HepG2 (cell line): ENCODE measurements around the gene DMAC2L. TPM values are rescaled to one million over a fixed set of nuclear protein-coding genes. Genes with fewer than 3 reads are reported as not detected.

Experiments
- CHD2 ChIP-seq: IDR thresholded peaks from 2 replicates; pipeline ENCODE4 v1.6.1; 2011; ENCODE audit warnings: low read depth, low read length, improper control_type of control experiment
- GMEB2 ChIP-seq: IDR thresholded peaks from 2 replicates; pipeline ENCODE4 v1.6.1; 2016; ENCODE audit warnings: missing biosample characterization, missing genetic modification reagents, low read depth
- HMG20A ChIP-seq: IDR thresholded peaks from 2 replicates; pipeline ENCODE4 v1.6.1; 2016; ENCODE audit warnings: borderline replicate concordance
- ZBTB4 ChIP-seq: sonication (generic); formaldehyde crosslinking; IDR thresholded peaks from 2 replicates; pipeline ENCODE4 v1.4.0; 2020; ENCODE audit warnings: missing genetic modification reagents, mild to moderate bottlenecking, borderline replicate concordance
- ZNF253 ChIP-seq: sonication (generic); formaldehyde crosslinking; IDR thresholded peaks from 2 replicates; pipeline ENCODE4 v1.8.0; 2022; ENCODE audit warnings: mild to moderate bottlenecking, missing genetic modification reagents, borderline replicate concordance
- ZNF281 ChIP-seq: sonication (generic); formaldehyde crosslinking; IDR thresholded peaks from 2 replicates; pipeline ENCODE4 v1.4.0; 2020; ENCODE audit warnings: missing genetic modification reagents, borderline replicate concordance
- ZNF660 ChIP-seq: sonication (generic); formaldehyde crosslinking; IDR thresholded peaks from 2 replicates; pipeline ENCODE4 v1.5.1; 2020; ENCODE audit warnings: mild to moderate bottlenecking, low read depth, missing genetic modification reagents, borderline replicate concordance
- polyA plus RNA-seq, 8 experiments: library from polyadenylated mRNA; depleted of rRNA in 3 of 8; stranded (reverse) in 7 of 8; unstranded in 1 of 8; fragments of >200 nt; fragmentation: Illumina TruSeq in 4 of 8; extraction: Trizol in 4 of 8; gene quantifications; 2 replicates each; pipeline versions ENCODE4 v1.2.1 to v1.2.3, GENCODE V29; 2011 to 2016; ENCODE audit warnings: low read depth in 4 of 8, missing spikeins in 1 of 8, mixed read lengths in 1 of 8; ENCODE audit not compliant: insufficient read depth in 1 of 8
- total RNA-seq, 5 experiments: library from RNA; depleted of rRNA; stranded (reverse); fragments of >200 nt; fragmentation: Illumina TruSeq; extraction: Trizol; gene quantifications; 2 replicates each; pipeline ENCODE4 v1.2.3, GENCODE V29; 2016; ENCODE audit warnings: low read depth in 1 of 5

The DMAC2L gene
- total and polyA plus RNA-seq, 2 of the 13 experiments (the other 11 are each of a cell fraction or from before 2014, with no cell fraction given) = 19.4 to 23.2 TPM

GRCh38 chr14:50285861-50286260 is 26.3 kb upstream of the DMAC2L start (continued):
- no peak for TF ChIP-seq ZNF660 (CRISPR knock-in tag)
- TF ChIP-seq HMG20A = no peak
- TF ChIP-seq ZNF253 (CRISPR knock-in tag) = no peak
- TF ChIP-seq CHD2 = no peak
- TF ChIP-seq GMEB2 (CRISPR knock-in tag) = no peak
- no peak for TF ChIP-seq ZBTB4
- TF ChIP-seq ZNF281 = no peak
